ENCODE measurements around the gene SF3B2.
"Not testable (repeated sequence)": the region's sequence is repeated elsewhere in the genome, so short reads cannot be mapped to it uniquely, and the experiment has no call there.

SF3B2 gene

DNA sequence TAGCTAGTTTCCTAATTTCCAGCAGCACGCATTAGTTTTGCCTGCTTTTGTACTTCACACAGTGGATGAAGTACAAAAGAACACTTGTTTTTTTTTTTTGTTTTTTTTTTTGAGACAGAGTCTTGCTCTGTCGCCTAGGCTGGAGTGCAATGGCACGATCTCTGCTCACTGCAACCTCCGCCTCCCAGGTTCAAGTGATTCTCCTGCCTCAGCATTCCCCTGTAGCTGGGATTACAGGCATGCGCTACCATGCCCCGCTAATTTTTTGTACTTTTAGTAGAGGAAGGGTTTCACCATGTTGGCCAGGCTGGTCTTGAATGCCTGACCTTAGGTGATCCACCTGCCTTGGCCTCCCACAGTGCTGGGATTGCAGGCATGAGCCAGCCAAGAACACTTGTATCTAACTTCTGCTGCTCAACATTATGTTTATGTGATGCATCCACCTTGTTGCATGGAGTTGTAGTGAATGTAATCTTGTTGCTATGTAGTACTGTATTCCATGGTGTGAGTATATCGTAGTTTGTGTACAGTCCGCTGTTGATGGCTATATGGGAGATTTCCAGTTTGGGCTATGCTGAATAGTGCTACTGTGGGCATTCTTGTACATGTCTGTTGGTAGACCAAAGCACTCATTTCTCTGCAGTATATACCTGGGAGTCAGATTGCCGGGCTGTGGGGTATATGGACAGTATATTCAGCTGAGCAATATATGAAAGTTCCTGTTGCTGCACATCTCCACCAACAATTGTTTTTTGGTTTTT, 35.2 kb downstream of the SF3B2 start:
- POLR2A ChIA-PET = no interaction called here
- TF ChIP-seq, protein P1, sequence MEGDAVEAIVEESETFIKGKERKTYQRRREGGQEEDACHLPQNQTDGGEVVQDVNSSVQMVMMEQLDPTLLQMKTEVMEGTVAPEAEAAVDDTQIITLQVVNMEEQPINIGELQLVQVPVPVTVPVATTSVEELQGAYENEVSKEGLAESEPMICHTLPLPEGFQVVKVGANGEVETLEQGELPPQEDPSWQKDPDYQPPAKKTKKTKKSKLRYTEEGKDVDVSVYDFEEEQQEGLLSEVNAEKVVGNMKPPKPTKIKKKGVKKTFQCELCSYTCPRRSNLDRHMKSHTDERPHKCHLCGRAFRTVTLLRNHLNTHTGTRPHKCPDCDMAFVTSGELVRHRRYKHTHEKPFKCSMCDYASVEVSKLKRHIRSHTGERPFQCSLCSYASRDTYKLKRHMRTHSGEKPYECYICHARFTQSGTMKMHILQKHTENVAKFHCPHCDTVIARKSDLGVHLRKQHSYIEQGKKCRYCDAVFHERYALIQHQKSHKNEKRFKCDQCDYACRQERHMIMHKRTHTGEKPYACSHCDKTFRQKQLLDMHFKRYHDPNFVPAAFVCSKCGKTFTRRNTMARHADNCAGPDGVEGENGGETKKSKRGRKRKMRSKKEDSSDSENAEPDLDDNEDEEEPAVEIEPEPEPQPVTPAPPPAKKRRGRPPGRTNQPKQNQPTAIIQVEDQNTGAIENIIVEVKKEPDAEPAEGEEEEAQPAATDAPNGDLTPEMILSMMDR (IDR thresholded peaks at IDR 0.05; ENCODE audit: insufficient read depth, low read length, missing control alignments) = no peak
- CTCF ChIA-PET = interaction anchor here (0.6 to 0.7 kb wide), 2 partner anchors 19 to 65 kb away, joined by 3 read pairs; no protein-coding TSS in a partner anchor
- DNase-seq (ENCODE audit: low read depth, low spot score) = no peak
- no peak overlapping the region for H3K4me3 ChIP-seq (ENCODE audit: low read depth, low read length)

DNA sequence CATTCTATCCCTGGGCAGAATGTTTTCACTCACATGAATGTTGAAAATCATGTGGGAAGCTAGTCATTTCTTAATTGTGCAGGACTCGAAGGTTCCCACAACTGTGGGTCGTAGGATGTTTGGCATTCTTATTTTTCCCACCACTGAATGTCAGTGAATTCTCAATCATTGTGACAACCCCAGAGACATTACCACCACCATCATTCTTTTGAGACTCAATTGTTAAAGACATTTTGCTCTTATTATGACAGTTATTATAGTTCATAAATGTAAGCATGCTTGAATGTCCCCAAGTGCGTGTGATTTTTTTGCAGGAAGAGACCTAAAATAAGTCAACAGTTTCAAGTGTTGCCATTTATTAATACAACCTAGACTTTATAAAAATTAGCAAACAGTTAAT, 36.9 kb downstream of the SF3B2 start:
- ChIA-PET POLR2A (no interaction called here), CTCF (interaction anchor here (0.8 to 2.1 kb wide), 3 partner anchors 20 to 133 kb away, joined by 3 to 9 read pairs (median 4); no protein-coding TSS in a partner anchor)
- DNase-seq (ENCODE audit: low read depth, low spot score) = no peak
- no peak overlapping the region for H3K4me3 ChIP-seq (ENCODE audit: low read depth, low read length)
- TF ChIP-seq, protein P1 (IDR thresholded peaks at IDR 0.05; ENCODE audit: insufficient read depth, low read length, missing control alignments) = no peak

DNA sequence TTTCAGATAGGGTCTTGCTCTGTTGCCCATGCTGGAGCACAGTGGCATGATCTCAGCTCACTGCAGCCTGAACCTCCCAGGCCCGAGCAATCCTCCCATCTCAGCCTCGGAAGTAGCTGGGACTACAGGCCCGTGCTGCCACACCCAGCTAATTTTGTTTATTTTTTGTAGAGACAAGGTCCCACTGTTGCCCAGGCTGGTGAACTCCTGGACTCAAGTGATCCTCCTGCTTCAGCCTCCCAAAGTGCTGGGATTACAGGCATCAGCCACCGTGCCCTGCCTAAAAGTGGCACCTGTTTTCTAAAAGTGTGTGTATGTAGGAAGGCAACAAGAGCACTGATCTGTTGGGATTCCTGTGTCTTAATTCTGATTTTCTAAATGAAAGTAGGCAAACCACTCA, 38.1 kb downstream of the SF3B2 start:
- DNase-seq (ENCODE audit: low read depth, low spot score) = no peak
- ChIA-PET CTCF (interaction anchor here (2.1 kb wide), 1 partner anchor 21 kb away, joined by 9 read pairs; no protein-coding TSS in a partner anchor), POLR2A (no interaction called here)

DNA sequence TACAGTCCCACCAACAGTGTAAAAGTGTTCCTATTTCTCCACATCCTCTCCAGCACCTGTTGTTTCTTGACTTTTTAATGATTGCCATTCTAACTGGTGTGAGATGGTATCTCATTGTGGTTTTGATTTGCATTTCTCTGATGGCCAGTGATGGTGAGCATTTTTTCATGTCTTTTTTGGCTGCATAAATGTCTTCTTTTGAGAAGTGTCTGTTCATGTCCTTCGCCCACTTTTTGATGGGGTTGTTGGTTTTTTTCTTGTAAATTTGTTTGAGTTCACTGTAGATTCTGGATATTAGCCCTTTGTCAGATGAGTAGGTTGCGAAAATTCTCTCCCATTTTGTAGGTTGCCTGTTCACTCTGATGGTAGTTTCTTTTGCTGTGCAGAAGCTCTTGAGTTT, 40.0 kb downstream of the SF3B2 start:
- DNase-seq (ENCODE audit: low read depth, low spot score); POLR2A ChIA-PET; CTCF ChIA-PET; H3K4me3 ChIP-seq (ENCODE audit: low read depth, low read length): not testable (repeated sequence)

More for the DNA sequence above, 38.1 kb downstream of the SF3B2 start:
- TF ChIP-seq, protein P1 (IDR thresholded peaks at IDR 0.05; ENCODE audit: insufficient read depth, low read length, missing control alignments) = no peak
- no peak overlapping the region for H3K4me3 ChIP-seq (ENCODE audit: low read depth, low read length)

DNA sequence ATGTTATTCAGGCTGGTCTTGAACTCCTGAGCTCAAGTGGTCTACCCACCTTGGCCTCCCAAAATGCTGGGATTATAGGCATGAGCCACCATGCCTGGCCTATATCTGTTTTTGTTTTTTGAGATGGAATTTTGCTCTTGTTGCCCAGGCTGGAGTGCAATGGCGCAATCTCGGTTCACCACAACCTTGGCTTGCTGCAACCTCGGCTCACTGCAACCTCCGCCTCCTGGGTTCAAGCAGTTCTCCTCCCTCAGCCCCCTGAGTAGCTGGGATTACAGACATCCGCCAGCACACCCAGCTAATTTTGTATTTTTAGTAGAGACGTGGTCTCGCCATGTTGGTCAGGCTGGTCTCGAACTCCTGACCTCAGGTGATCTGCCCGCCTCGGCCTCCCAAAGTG, 47.6 kb downstream of the SF3B2 start:
- POLR2A ChIA-PET = not testable (repeated sequence)

DNA sequence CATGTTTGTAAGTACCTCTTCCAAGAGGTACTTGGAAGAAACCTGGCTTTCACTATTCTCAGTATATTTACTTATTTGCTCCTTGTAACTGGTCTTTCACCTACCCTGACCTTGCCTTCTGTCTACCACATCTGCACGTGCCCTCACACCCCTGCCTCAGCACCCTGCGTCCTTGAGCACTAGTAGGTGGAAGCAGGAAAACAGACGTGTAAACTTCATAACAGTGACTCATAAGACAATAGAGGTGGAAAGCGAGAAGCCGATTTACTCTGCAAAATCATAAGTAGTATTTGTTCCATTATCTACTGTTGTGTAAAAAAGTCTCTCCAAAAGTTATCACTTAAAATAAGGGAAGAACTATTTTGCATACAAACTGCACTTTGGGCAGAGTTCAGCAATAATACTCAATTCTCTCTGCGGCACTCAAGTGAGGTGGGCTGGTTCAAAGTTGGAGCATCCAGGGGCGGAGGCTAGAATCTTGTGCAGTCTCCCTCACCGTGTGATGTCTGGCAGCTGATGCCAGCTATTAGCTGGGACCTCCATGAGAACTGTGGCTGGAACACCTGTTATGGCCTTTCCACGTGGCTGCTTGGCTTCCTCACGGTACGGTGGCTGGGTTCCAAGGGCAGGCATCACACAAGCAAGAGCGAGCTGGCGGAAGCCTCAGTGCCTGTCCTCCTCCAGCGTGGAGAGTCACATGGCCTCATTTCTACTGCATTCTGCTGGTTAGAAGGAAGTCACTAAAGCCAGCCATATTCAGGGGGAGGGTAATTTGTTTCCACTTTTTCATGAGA, 48.3 kb downstream of the SF3B2 start:
- H3K4me3 ChIP-seq (ENCODE audit: low read depth, low read length) = no peak overlapping the region
- DNase-seq (ENCODE audit: low read depth, low spot score) = no peak
- ChIA-PET CTCF (interaction anchor here (1.7 kb wide), 1 partner anchor 122 kb away, joined by 6 read pairs; no protein-coding TSS in a partner anchor), POLR2A (no interaction called here)
- TF ChIP-seq, protein P1 (IDR thresholded peaks at IDR 0.05; ENCODE audit: insufficient read depth, low read length, missing control alignments) = no peak

More for the DNA sequence above, 47.6 kb downstream of the SF3B2 start:
- H3K4me3 ChIP-seq (ENCODE audit: low read depth, low read length); DNase-seq (ENCODE audit: low read depth, low spot score); CTCF ChIA-PET: not testable (repeated sequence)

DNA sequence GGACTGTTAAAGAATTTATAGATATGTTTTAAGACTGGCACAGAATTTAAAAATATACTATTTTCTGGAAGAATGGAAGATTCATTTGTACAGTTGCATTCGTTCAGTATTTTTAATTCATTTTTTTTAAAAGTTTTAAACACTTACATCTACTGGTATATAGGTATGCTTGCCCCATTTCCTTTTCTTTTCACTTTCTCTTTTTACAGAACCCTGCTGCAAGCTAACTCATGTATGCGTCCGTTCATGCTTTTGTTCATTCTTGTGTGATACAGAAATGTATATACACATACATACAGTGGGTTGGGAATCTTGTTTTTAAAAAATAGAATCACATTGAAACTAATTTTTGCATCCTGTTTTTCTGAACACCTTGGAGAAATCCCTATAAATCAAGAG, 48.9 kb downstream of the SF3B2 start:
- ChIA-PET POLR2A (no interaction called here), CTCF (interaction anchor here (1.3 to 1.7 kb wide), 2 partner anchors 33 to 122 kb away, joined by 3 to 6 read pairs; no protein-coding TSS in a partner anchor)
- no peak overlapping the region for H3K4me3 ChIP-seq (ENCODE audit: low read depth, low read length)
- TF ChIP-seq, protein P1 (IDR thresholded peaks at IDR 0.05; ENCODE audit: insufficient read depth, low read length, missing control alignments) = no peak
- no peak for DNase-seq (ENCODE audit: low read depth, low spot score)

Measured in AG04449 (cell line).